Measurements from ENCODE around the gene CORO7. TPM values are rescaled to one million over a fixed set of nuclear protein-coding genes. Genes with fewer than 3 reads are reported as not detected.

The CORO7 gene
- total and polyA plus RNA-seq, 9 of the 15 experiments (the other 6 are each of a cell fraction or from before 2014, with no cell fraction given) = 0.45 to 77.2 (median 18.7) TPM

DNA sequence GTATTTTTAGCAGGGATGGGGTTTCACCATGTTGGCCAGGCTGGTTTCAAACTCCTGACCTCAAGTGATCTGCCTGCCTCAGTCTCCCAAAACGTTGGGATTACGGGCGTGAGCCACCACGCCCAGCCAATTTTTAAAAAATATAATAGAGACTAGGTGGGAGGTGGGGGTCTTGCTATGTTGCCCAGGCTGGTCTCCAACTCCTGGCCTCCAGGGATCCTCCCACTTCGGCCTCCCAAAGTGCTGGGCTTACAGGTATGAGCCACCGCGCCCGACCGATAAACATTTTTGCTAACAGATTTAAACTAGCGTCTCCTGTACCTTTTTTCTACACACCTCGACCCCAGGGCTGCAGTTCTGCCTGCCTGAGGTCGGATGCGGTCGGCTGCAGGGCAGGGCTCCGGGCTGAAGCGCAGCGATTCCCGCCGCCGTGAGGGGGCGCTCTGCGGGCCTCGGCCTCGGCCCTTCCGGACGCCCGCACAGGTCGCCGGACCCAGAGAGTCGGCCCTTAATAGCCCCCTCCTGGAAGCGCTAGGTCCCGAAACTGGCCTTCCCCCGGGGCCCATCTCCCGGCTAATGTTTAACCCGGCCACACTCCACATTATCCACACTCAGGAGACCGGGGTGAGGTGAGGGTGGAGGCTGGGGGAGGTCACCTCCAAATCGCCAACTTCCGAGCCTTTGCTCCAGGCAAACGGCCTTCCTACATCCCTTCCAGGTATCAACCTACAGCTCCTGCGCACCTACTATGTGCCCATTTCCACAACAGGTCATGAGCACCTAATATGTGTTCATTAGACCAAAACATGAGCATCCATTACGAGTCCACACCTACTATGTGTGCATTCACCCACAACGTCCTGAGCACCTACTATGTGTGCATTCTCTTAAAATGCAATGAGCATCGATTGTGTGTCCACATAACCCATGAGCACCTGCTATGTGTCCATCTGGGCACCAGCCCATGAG lies 102.5 kb downstream of the CORO7 start (continued):
- TF ChIP-seq, protein P1, sequence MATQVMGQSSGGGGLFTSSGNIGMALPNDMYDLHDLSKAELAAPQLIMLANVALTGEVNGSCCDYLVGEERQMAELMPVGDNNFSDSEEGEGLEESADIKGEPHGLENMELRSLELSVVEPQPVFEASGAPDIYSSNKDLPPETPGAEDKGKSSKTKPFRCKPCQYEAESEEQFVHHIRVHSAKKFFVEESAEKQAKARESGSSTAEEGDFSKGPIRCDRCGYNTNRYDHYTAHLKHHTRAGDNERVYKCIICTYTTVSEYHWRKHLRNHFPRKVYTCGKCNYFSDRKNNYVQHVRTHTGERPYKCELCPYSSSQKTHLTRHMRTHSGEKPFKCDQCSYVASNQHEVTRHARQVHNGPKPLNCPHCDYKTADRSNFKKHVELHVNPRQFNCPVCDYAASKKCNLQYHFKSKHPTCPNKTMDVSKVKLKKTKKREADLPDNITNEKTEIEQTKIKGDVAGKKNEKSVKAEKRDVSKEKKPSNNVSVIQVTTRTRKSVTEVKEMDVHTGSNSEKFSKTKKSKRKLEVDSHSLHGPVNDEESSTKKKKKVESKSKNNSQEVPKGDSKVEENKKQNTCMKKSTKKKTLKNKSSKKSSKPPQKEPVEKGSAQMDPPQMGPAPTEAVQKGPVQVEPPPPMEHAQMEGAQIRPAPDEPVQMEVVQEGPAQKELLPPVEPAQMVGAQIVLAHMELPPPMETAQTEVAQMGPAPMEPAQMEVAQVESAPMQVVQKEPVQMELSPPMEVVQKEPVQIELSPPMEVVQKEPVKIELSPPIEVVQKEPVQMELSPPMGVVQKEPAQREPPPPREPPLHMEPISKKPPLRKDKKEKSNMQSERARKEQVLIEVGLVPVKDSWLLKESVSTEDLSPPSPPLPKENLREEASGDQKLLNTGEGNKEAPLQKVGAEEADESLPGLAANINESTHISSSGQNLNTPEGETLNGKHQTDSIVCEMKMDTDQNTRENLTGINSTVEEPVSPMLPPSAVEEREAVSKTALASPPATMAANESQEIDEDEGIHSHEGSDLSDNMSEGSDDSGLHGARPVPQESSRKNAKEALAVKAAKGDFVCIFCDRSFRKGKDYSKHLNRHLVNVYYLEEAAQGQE (IDR thresholded peaks at IDR 0.05; ENCODE audit: borderline replicate concordance) = peak; percentile 49; the same call in 1 of the 2 replicates
- TF ChIP-seq, protein P1 (CRISPR knock-in tag; IDR thresholded peaks at IDR 0.05; ENCODE audit: low read depth) = no peak
- TF ChIP-seq, protein P2, sequence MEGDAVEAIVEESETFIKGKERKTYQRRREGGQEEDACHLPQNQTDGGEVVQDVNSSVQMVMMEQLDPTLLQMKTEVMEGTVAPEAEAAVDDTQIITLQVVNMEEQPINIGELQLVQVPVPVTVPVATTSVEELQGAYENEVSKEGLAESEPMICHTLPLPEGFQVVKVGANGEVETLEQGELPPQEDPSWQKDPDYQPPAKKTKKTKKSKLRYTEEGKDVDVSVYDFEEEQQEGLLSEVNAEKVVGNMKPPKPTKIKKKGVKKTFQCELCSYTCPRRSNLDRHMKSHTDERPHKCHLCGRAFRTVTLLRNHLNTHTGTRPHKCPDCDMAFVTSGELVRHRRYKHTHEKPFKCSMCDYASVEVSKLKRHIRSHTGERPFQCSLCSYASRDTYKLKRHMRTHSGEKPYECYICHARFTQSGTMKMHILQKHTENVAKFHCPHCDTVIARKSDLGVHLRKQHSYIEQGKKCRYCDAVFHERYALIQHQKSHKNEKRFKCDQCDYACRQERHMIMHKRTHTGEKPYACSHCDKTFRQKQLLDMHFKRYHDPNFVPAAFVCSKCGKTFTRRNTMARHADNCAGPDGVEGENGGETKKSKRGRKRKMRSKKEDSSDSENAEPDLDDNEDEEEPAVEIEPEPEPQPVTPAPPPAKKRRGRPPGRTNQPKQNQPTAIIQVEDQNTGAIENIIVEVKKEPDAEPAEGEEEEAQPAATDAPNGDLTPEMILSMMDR (IDR thresholded peaks at IDR 0.05 in 2 of 3, conservative IDR thresholded peaks at IDR 0.05 in 1 of 3; ENCODE audit: insufficient read depth in 2 of 3, low read depth in 1 of 3, low read length in 3 of 3) = peak; percentile 87 to 93 (median 90)
- TF ChIP-seq FUS (optimal IDR thresholded peaks at IDR 0.05; ENCODE audit: low read depth, low read length) (no peak), HDAC8 (tag; IDR thresholded peaks at IDR 0.05) (peak; percentile 56; the same call in 1 of the 2 replicates), SP1 (CRISPR knock-in tag; IDR thresholded peaks at IDR 0.05) (peak; percentile 59; the same call in 1 of the 2 replicates), ZNF76 (CRISPR knock-in tag; IDR thresholded peaks at IDR 0.05; ENCODE audit: borderline replicate concordance) (no peak), KAT7 (CRISPR knock-in tag; IDR thresholded peaks at IDR 0.05; ENCODE audit: borderline replicate concordance) (0 out of 2 replicates have a peak, but pooled peaks have one; percentile 46)
- TF ChIP-seq, protein P3, sequence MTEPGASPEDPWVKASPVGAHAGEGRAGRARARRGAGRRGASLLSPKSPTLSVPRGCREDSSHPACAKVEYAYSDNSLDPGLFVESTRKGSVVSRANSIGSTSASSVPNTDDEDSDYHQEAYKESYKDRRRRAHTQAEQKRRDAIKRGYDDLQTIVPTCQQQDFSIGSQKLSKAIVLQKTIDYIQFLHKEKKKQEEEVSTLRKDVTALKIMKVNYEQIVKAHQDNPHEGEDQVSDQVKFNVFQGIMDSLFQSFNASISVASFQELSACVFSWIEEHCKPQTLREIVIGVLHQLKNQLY (CRISPR knock-in tag; conservative IDR thresholded peaks at IDR 0.05) = no peak
- TF ChIP-seq, protein P4, sequence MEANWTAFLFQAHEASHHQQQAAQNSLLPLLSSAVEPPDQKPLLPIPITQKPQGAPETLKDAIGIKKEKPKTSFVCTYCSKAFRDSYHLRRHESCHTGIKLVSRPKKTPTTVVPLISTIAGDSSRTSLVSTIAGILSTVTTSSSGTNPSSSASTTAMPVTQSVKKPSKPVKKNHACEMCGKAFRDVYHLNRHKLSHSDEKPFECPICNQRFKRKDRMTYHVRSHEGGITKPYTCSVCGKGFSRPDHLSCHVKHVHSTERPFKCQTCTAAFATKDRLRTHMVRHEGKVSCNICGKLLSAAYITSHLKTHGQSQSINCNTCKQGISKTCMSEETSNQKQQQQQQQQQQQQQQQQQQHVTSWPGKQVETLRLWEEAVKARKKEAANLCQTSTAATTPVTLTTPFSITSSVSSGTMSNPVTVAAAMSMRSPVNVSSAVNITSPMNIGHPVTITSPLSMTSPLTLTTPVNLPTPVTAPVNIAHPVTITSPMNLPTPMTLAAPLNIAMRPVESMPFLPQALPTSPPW (CRISPR knock-in tag; IDR thresholded peaks at IDR 0.05) = peak; percentile 45

Measured in K562 (cell line).